BE2C (cell line): ENCODE data around the gene ZSCAN30.

Experiments
- DNase-seq: peaks from one replicate; pipeline ENCODE4 v3.0.0-alpha.2; 2020
- H3K27me3 ChIP-seq: fragments of 250-450 bp; sonication (Bioruptor Pico); 2 replicates; pipeline ENCODE4 v1.5.1; 2020; ENCODE audit warnings: mild to moderate bottlenecking
- H3K36me3 ChIP-seq: fragments of 250-450 bp; sonication (Bioruptor Pico); 2 replicates; pipeline ENCODE4 v1.5.1; 2020; ENCODE audit warnings: mild to moderate bottlenecking
- H3K4me1 ChIP-seq: fragments of 250-450 bp; sonication (Bioruptor Pico); 2 replicates; pipeline ENCODE4 v1.5.1; 2020
- H3K4me3 ChIP-seq: 2 replicates; pipeline ENCODE4 v1.5.1; 2011; ENCODE audit warnings: low read depth, low read length
- H3K9me3 ChIP-seq: fragments of 250-450 bp; sonication (Bioruptor Pico); 2 replicates; pipeline ENCODE4 v1.5.1; 2020
- CTCF ChIP-seq: IDR thresholded peaks from 2 replicates; pipeline ENCODE4 v1.5.1; 2012; ENCODE audit warnings: mild to moderate bottlenecking, low read depth, low read length

ZSCAN30 gene

GRCh38 chr18:35276267-35276666, 13.8 kb downstream of the ZSCAN30 start:
- Histone ChIP-seq H3K36me3 (no peaks in the 10 kb centered on the region), H3K4me1 (no peaks in the 10 kb centered on the region), H3K27me3 (no peaks in the 10 kb centered on the region), H3K4me3 (no peak overlapping the region), H3K9me3 (no peaks in the 10 kb centered on the region)
- no peak for DNase-seq
- no peak for TF ChIP-seq CTCF

GRCh38 chr18:35271656-35272055, 18.4 kb downstream of the ZSCAN30 start:
- TF ChIP-seq CTCF, result no peak
- Histone ChIP-seq H3K36me3 (no peaks in the 10 kb centered on the region), H3K27me3 (no peaks in the 10 kb centered on the region), H3K4me1 (no peaks in the 10 kb centered on the region), H3K4me3 (no peak overlapping the region), H3K9me3 (no peaks in the 10 kb centered on the region)
- no peak for DNase-seq

GRCh38 chr18:35268821-35269220, 21.2 kb downstream of the ZSCAN30 start:
- no peak overlapping the region for H3K4me3 ChIP-seq
- no peak for DNase-seq
- H3K9me3 ChIP-seq, result no peaks in the 10 kb centered on the region
- H3K36me3 ChIP-seq, result no peaks in the 10 kb centered on the region
- no peaks in the 10 kb centered on the region for H3K4me1 ChIP-seq
- H3K27me3 ChIP-seq, result no peaks in the 10 kb centered on the region
- no peak for TF ChIP-seq CTCF

GRCh38 chr18:35267809-35268208, 22.2 kb downstream of the ZSCAN30 start:
- peak; percentile 7 for DNase-seq
- TF ChIP-seq CTCF, result no peak
- Histone ChIP-seq H3K4me3 (peak overlapping the region; percentile 51), H3K36me3 (no peaks in the 10 kb centered on the region), H3K27me3 (no peaks in the 10 kb centered on the region), H3K4me1 (no peaks in the 10 kb centered on the region), H3K9me3 (no peaks in the 10 kb centered on the region)

- no peak for TF ChIP-seq CTCF
- Histone ChIP-seq H3K27me3 (no peaks in the 10 kb centered on the region), H3K4me3 (peak overlapping the region; percentile 51), H3K9me3 (no peaks in the 10 kb centered on the region), H3K4me1 (no peaks in the 10 kb centered on the region), H3K36me3 (no peaks in the 10 kb centered on the region)
- peak; percentile 80 for DNase-seq
Observed at GRCh38 chr18:35267161-35267651, 22.8 kb downstream of the ZSCAN30 start.

- DNase-seq, result no peak
- TF ChIP-seq CTCF, result no peak
Observed at GRCh38 chr18:35264409-35264808, 25.6 kb downstream of the ZSCAN30 start.

More at GRCh38 chr18:35264409-35264808, 25.6 kb downstream of the ZSCAN30 start:
- no peaks in the 10 kb centered on the region for H3K36me3 ChIP-seq
- H3K4me1 ChIP-seq, result no peaks in the 10 kb centered on the region
- no peak overlapping the region for H3K4me3 ChIP-seq
- no peaks in the 10 kb centered on the region for H3K27me3 ChIP-seq
- no peaks in the 10 kb centered on the region for H3K9me3 ChIP-seq
